KBM-7 (cell line): ENCODE measurements around the gene CGREF1.
A peak's percentile ranks its signal among the peaks of the same experiment; 100 is the strongest.

Experiments used
- DNase-seq: peaks from one replicate; pipeline ENCODE4 v3.0.0-alpha.2; 2015
- in situ Hi-C: fragments of 300-500 bp; cut with MboI; formaldehyde crosslinking; loops from 2 replicates; pipeline ENCODE4 v1.14.3; 2020; ENCODE audit warnings: low sequenced_read_pairs, low pct_unique_long_range_greater_than_20kb, mixed read lengths

CGREF1 gene

DNA sequence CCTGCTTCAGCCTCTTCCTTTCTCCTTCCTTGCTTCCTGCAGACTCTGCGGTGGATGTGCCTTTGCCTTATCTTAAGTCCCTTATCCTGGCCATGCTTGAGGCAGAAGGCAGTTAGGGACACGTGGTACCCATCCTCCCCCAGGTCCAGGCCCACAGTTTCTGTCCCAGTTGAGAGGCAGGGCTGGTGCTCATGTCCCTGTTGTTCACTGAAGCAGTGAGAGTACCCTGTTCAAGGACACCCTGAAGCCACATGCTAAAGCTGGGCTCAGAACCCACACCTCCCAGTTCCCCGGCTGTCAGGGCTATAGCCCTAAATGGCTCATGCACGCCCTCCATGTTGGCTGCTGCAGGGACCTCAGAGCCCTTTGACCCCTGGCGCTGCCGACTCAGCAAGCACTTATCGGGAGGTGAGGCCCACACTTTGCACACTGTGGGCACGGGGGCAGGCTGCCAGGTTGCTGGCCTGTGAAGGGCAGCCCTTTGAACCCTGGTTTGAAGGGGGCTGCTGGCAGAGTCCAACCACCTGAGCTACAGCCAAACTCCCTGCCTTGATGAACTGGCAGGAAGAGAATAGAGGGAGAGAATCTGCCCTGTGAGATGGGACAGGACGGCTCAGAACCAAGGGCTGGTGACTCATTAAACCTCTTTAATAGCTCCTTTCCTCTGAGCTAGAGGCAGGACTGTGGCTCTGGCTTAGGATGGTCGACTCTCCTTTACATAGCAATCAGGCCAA is 26.1 kb downstream of the CGREF1 start:
- in situ Hi-C loops: no loop called here
- no peak for DNase-seq

DNA sequence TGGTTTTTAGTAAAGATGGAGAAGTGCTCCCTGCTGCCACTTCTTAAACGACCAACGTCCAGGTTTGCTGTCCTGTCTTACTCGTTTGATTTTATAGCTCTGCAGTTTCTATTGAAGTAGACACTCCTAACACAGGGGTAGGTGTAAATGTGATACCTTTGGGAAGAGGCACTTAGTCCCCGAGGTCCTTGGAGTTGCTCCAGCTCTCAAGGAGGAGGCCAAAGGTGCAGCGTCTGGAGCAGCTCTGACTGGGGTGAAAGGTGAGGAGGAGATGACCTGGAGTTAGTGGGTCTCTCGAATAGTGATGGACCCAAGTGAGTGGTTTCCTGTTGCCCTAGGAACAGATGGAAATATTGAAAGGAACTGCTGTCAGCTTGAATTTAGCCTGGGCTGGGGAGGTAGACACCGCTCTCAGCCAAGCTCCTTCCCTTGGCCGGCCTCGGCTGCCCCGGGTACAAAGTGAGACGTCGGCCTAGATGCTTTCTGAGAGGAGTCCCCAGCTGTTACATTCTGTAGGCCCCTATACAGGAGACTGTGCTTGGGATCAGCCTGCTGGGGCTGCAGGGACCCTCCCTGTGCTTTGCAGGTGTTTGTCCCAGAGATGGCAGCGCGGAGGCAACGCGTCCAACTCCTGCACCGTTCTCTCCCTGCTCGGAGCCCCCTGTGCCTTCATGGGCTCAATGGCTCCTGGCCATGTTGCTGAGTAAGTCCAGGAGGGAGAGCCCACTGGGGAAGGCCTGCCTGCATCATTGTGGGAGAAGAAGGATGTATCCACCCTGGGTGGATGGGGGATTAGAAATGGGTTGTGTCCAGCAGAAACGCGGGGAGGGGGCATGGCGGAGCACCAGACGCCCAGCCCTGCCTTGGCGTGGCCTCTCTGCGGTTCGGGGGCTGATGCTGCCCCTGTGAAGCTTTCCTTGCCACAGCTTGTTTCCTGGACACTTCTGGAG is 26.9 kb downstream of the CGREF1 start:
- in situ Hi-C loops: no loop called here
- no peak for DNase-seq

DNA sequence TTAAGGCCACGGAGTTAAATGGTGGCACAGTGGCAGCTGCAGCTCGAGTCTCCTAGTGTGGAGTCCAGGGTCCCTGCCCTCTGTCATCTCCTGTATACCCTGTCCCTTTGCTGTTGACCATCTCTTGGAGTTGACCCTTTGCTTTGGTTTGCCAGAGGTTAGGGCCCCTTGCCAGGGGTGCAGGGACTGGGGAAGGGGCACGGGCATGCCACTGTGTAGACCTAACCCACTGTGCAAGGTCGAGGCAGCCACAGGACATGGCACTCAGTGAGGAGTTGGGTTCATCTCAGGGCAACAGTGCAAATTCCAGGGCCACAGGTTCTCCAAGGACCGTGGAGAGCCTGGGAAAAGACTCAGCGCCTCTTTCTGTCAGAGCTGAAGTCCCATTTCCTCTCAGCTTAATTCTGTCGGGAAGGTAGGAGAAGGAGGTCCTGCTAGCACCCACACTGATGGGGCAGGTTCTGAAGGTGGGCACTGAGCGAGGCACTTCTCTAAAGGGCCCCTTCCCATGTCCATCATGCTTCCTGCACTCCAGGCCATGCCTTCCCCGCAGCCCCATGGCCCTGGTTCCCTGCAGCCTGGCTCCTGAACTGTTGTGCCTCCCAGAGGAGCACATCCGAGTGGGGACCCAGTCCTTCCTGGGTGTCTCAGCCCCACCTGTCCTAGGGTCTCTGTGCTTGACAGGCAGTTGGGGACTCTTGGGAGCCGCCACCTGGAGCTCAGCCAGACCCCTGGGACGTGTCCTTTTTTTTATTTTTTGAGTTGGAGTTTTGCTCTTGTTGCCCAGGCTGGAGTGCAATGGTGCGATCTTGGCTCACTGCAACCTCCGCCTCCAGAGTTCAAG is 29.6 kb downstream of the CGREF1 start:
- no peak for DNase-seq
- in situ Hi-C loops: no loop called here

DNA sequence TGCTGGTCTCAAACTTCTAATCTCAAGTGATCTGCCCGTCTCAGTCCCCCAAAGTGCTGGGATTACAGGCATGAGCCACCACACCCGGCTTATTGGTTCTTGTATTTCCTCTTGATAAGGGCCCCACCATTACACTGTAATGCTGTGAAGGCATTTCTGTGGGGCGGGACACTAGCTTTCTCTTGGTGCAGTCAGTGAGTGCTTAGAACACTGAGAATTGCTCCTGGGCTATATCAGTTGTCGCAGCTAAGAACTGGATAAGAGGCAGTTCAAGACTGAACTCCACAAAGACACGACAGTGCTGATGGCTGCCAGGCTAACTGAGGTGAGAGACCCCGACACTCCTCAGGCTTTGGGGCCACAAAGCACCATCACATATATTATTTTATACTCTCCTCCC is 30.3 kb downstream of the CGREF1 start:
- in situ Hi-C loops: no loop called here
- DNase-seq: no peak

DNA sequence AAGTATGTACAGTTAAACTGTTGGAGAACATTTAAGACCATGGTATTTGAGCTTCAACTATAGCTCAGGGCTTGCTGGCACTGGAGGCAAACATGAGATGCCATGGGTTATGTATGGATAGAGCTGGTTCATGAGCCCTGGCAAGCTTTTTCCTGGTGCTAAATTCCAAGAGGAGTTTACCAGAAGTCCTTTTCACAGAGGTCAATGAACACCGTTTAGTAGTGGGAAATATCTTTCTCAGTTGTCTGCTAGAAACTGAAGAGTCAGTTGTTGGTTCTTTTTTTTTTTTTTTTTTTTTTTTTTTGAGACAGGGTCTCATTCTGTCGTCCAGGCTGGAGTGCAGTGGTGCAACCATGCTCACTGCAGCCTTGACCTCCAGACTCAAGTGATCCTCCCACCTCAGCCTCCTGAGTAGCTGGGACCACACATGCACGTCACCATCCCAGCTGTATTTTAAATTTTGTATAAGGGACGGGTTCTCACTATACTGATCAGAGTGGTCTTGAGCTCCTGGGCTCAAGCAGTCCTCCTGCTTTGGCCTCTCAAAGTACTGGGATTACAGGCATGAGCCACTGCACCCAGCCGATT is 31.0 kb downstream of the CGREF1 start:
- DNase-seq: no peak
- in situ Hi-C loops: no loop called here

DNA sequence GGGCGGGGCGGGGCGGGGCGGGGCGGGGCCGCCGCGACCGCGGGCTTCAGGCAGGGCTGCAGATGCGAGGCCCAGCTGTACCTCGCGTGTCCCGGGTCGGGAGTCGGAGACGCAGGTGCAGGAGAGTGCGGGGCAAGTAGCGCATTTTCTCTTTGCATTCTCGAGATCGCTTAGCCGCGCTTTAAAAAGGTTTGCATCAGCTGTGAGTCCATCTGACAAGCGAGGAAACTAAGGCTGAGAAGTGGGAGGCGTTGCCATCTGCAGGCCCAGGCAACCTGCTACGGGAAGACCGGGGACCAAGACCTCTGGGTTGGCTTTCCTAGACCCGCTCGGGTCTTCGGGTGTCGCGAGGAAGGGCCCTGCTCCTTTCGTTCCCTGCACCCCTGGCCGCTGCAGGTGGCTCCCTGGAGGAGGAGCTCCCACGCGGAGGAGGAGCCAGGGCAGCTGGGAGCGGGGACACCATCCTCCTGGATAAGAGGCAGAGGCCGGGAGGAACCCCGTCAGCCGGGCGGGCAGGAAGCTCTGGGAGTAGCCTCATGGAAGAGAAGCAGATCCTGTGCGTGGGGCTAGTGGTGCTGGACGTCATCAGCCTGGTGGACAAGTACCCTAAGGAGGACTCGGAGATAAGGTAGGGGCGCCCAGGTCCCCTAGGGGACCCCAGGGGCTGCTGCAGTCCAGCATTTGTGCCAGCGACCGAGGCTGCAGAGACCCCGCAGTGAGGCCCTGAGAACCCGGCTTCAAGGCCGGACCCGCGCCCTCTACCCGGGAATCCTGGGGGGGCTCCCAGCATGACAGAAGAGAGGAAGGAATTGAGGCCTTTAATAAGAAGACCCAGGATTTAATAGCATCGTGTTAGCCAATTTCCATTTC is 32.0 kb downstream of the CGREF1 start, which contains the start of gene KHK:
Gene KHK, plus strand, starts transcription at position 49 of the 870 bp plus-strand sequence. Its CDS starts 488 bp downstream, at position 537.
- DNase-seq: no peak
- in situ Hi-C loops: no loop called here

DNA sequence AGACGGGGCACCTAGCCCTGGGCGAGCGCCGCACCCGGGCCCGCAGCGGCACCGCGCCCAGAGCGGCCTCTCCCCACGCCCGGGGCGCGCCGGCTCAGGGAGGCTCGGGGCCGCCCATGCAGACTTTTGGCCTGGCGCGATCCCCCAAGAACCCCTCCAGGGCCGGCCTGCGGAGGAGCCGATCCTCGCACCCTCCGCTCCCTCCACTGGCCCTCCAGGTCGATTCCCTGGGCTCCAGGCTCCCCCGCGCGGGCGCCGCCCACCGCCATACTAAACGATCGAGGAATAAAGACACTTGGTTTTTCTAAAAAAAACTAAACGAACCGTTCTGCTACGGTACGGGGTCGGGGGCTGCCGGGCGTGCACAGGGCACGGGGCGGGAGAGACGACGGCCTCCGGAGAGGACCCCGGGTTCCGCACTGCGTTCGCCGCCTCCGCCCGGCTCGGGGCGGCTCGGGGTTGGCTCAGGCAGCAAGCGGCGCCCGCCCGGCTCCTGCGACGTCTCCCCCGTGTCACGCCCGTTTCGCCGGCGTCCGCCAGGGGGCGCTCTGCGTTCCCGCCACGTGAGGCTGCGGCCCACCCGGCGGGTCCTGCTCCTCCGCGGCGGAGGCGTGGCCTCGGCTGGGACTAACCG is 32.7 kb downstream of the CGREF1 start:
- DNase-seq: peak; percentile 95
- in situ Hi-C loops: no loop called here

DNA sequence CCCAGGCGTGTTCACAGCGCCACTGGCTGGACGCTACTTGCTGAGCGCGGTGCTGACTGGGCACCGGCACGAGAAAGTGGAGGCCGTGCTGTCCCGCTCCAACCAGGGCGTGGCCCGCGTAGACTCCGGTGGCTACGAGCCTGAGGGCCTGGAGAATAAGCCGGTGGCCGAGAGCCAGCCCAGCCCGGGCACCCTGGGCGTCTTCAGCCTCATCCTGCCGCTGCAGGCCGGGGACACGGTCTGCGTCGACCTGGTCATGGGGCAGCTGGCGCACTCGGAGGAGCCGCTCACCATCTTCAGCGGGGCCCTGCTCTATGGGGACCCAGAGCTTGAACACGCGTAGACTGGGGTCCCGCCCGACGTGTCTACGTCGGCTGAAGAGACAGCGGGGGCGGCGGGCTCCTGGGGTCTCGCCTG is 33.2 kb downstream of the CGREF1 start:
- DNase-seq: no peak
- in situ Hi-C loops: no loop called here

DNA sequence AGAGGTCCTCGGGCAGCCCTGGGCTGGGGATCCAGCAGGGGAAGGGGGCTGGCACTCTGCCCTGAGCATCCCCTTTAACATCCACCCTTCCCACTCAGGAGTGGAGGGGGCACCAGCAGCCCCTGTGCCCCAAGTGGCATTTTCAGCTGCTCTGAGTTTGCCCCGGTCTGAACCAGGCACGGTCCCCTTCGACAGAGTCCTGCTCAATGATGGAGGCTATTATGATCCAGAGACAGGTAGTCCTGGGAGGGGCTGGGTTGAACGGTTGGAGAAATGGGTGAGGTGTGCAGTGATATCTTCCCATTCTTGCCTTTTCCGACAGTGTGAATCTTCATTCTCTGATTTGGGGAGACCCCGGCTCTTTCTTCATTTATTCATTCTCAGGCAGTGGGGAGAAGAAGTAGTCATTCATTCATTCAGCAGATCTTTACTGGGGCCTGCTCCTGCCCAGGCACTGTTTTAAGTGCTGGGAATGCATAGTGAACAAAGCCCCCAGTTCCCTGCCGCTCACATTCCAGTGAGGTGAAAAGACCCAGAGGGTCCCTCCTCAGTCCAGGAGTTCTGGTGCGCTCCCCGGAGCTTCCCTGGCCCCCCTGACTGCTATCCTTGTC is 33.8 kb downstream of the CGREF1 start:
- in situ Hi-C loops: no loop called here
- no peak for DNase-seq

DNA sequence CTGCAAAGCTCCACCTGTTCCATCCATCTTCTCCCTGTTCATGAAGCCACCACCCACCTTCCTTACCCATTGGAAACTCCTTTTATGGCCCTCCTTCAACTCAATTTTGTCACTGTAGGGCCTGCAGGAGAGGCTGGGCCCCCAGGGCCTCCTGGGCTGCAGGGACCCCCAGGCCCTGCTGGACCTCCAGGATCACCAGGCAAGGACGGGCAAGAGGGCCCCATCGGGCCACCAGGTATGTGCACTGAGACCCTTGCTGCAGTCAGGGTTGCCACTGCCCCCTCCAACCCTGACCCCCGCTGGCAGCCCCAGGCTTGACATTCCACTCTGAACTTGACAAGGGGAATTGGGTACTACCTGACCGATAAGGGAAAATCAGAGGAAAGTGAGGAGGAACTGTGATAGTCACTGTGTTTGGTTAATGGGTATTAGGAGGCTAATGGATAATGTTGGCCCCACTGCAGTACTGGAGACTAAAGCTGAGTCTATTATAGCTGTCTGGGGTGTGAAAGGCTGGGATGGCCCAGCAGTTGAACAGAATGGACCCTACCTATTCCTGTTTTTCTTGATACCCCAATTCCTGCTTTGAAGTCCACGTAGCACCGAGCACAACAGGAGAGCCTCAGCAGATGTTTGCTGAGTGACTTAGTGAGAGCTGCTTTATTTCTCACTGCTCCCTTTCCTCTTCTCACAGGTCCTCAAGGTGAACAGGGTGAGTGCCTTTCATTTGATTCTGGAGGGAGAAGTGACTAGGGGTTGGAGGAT is 34.4 kb downstream of the CGREF1 start:
- DNase-seq: no peak
- in situ Hi-C loops: no loop called here

DNA sequence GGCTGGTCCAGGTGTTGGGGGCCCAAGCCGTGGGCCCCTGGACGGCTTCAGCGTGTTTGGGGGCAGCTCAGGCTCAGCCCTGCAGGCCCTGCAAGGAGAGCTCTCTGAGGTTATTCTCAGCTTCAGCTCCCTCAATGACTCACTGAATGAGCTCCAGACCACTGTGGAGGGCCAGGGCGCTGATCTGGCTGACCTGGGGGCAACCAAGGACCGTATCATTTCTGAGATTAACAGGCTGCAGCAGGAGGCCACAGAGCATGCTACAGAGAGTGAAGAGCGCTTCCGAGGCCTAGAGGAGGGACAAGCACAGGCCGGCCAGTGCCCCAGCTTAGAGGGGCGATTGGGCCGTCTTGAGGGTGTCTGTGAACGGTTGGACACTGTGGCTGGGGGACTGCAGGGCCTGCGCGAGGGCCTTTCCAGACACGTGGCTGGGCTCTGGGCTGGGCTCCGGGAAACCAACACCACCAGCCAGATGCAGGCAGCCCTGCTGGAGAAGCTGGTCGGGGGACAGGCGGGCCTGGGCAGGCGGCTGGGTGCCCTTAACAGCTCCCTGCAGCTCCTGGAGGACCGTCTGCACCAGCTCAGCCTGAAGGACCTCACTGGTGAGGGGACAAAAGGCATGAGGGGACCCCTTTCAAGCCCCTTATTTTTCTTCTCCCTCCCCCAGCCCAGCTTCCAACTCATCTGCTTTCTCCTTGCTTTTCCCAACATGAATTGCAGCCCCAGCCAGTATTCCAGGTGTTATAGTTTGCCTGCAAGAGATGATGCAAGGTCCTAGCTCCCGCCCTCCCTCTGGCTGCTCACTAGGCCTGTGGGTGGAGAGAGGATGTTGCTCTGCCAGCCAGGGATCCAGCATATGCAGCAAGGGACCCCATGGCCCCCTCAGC is 35.3 kb downstream of the CGREF1 start:
- in situ Hi-C loops: no loop called here

DNA sequence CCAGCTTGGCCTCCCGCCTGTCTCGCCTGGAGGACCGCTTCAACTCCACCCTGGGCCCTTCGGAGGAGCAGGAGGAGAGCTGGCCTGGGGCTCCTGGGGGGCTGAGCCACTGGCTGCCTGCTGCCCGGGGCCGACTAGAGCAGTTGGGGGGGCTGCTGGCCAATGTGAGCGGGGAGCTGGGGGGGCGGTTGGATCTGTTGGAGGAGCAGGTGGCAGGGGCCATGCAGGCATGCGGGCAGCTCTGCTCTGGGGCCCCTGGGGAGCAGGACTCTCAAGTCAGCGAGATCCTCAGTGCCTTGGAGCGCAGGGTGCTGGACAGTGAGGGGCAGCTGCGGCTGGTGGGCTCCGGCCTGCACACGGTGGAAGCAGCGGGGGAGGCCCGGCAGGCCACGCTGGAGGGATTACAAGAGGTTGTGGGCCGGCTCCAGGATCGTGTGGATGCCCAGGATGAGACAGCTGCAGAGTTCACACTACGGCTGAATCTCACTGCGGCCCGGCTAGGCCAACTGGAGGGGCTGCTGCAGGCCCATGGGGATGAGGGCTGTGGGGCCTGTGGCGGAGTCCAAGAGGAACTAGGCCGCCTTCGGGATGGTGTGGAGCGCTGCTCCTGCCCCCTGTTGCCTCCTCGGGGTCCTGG is 36.0 kb downstream of the CGREF1 start:
- DNase-seq: no peak
- in situ Hi-C loops: no loop called here

More for the DNA sequence above, 35.3 kb downstream of the CGREF1 start:
- no peak for DNase-seq

DNA sequence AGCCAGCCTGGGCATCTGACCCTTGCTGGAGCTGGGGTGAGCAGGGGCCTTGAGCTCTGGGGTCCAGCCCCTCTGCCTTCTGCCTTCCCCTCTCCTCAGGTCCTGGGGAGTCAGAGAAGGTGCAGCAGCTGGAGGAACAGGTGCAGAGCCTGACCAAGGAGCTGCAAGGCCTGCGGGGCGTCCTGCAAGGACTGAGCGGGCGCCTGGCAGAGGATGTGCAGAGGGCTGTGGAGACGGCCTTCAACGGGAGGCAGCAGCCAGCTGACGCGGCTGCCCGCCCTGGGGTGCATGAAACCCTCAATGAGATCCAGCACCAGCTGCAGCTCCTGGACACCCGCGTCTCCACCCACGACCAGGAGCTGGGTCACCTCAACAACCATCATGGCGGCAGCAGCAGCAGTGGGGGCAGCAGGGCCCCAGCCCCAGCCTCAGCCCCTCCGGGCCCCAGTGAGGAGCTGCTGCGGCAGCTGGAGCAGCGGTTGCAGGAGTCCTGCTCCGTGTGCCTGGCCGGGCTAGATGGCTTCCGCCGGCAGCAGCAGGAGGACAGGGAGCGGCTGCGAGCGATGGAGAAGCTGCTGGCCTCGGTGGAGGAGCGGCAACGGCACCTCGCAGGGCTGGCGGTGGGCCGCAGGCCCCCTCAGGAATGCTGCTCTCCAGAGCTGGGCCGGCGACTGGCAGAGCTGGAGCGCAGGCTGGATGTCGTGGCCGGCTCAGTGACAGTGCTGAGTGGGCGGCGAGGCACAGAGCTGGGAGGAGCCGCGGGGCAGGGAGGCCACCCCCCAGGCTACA is 36.8 kb downstream of the CGREF1 start:
- no peak for DNase-seq

DNA sequence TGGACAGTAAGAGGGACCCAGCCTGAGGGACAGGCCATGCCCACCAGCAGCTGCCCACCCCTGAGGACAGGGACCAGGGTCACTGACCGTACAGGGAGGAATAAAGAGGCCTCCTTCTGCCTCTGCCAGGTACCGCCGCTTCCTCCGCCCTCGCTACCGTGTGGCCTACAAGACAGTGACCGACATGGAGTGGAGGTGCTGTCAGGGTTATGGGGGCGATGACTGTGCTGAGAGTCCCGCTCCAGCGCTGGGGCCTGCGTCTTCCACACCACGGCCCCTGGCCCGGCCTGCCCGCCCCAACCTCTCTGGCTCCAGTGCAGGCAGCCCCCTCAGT is 38.4 kb downstream of the CGREF1 start:
- in situ Hi-C loops: no loop called here
- DNase-seq: no peak

More for the DNA sequence above, 36.8 kb downstream of the CGREF1 start:
- in situ Hi-C loops: no loop called here

DNA sequence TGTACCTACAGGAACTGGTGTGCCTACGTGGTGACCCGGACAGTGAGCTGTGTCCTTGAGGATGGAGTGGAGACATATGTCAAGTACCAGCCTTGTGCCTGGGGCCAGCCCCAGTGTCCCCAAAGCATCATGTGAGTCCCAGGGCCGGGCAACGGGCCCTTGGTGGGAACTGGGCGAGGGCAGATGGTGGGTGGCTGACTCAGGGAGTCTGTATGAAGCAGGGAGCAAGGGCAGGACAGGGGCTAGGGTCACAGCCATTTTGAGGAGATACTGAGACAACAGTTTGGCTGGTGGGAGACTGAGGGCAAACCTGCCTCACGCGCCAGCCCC is 38.8 kb downstream of the CGREF1 start:
- DNase-seq: no peak
- in situ Hi-C loops: no loop called here
